Esophagus muscularis mucosa (tissue), 4 donors: ENCODE data around the gene SHISAL2A. TPM values are rescaled to one million over a fixed set of nuclear protein-coding genes. Genes with fewer than 3 reads are reported as not detected.

Experiments used
- DNase-seq: peaks from one replicate; pipeline ENCODE4 v3.0.0-alpha.2; 2017; ENCODE audit errors: extremely low spot score
- H3K27ac ChIP-seq, 4 donors: fragments of 200-600 bp; sonication (generic); replicated peaks in 1 of 4; 1 replicate in 3 of 4; 2 replicates in 1 of 4; pipeline ENCODE4 v1.5.1; 2016 to 2019; ENCODE audit warnings: mild to moderate bottlenecking in 1 of 4
- H3K27me3 ChIP-seq, 4 donors: fragments of 200-600 bp; sonication (generic); one replicate each; pipeline versions ENCODE4 v1.5.1 to v1.6.0; 2016 to 2019
- H3K36me3 ChIP-seq, 4 donors: fragments of 200-600 bp; sonication (generic); one replicate each; pipeline ENCODE4 v1.5.1; 2016 to 2019
- H3K4me1 ChIP-seq, 4 donors: fragments of 200-600 bp; sonication (generic); one replicate each; pipeline ENCODE4 v1.5.1; 2016 to 2019
- H3K4me3 ChIP-seq, 4 donors: fragments of 200-600 bp; sonication (generic); 1 replicate in 2 of 4; 2 replicates in 2 of 4; pipeline ENCODE4 v1.5.1; 2016 to 2019; ENCODE audit warnings: mild to moderate bottlenecking in 4 of 4, moderate library complexity in 1 of 4
- H3K9me3 ChIP-seq, 4 donors: fragments of 200-600 bp; sonication (generic); 1 replicate in 3 of 4; 2 replicates in 1 of 4; pipeline ENCODE4 v1.5.1; 2016 to 2019
- CTCF ChIP-seq, 3 experiments: fragments of 200-600 bp in 2 of 3; fragments of 450-650 bp in 1 of 3; sonication (generic) in 2 of 3; IDR thresholded peaks; one replicate each; pipeline ENCODE4 v1.5.1; 2017 to 2019; ENCODE audit warnings: antibody characterized with exemption in 3 of 3, mild to moderate bottlenecking in 2 of 3, moderate library complexity in 1 of 3
- EP300 ChIP-seq: sonication (generic); formaldehyde crosslinking; IDR thresholded peaks from one replicate; pipeline ENCODE4 v1.6.1; 2017; ENCODE audit warnings: antibody characterized with exemption
- POLR2A ChIP-seq: fragments of 450-650 bp; IDR thresholded peaks from one replicate; pipeline ENCODE4 v1.6.1; 2017; ENCODE audit warnings: antibody characterized with exemption, moderate library complexity, mild to moderate bottlenecking, low read depth
- POLR2AphosphoS5 ChIP-seq, 2 donors: sonication (generic); formaldehyde crosslinking; IDR thresholded peaks; one replicate each; pipeline ENCODE4 v1.6.1; 2017; ENCODE audit warnings: antibody characterized with exemption in 2 of 2
- WGBS: methylation state at CpG from one replicate; pipeline ENCODE4 v1.1.5; 2018; 5-methylcytosine and 5-hydroxymethylcytosine counted together
- intact Hi-C: fragments of 100-400 bp; cut with DNase I; formaldehyde crosslinking; loops from one replicate; pipeline ENCODE4 v1.15.1; 2023
- total RNA-seq, 4 donors: library from RNA; depleted of rRNA; stranded (reverse); fragments of >200 nt; gene quantifications; one replicate each; pipeline versions ENCODE4 v1.1.0 to v1.2.1, GENCODE V29; 2016

Gene SHISAL2A
- total RNA-seq, 4 donors from 2014 or later = 0.17 to 0.57 TPM; not detected in 2

- WGBS = 84% methylated on average over 4 of the region's 4 CpGs
These were observed 5.0 kb downstream of the SHISAL2A start for GRCh38 chr1:52637946-52638345.

DNA sequence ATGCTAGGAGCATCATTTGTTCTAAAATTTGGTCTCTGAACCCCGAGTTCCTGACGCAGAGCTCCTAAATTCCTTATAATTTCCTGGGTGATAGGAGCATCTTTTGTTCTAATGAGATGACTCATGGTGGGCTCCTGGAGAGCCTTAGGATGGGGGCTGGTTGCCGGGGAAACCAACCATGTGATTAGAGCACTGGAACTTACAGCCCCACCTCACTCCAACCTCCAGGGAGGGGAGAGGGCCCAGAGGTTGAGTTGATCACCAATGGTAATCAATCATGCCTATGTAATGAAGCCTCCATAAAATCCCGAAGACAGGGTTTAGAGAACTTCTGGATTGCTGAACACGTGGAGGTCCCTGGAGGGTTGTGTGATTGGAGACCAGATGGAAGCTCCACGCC, 7.7 kb downstream of the SHISAL2A start:
- Histone ChIP-seq H3K4me1 (no peaks in the 10 kb centered on the region), H3K4me3 (no peak overlapping the region), H3K27me3 (no peaks in the 10 kb centered on the region), H3K36me3 (no peaks in the 10 kb centered on the region), H3K27ac (no peak overlapping the region), H3K9me3 (no peaks in the 10 kb centered on the region)
- intact Hi-C loops = no loop called here
- DNase-seq = no peak
- TF ChIP-seq POLR2A = no peak
- TF ChIP-seq CTCF (IDR thresholded peaks at IDR 0.05) = no peak
- TF ChIP-seq POLR2AphosphoS5 (IDR thresholded peaks at IDR 0.05) = no peak
- TF ChIP-seq EP300 = no peak
- WGBS = 93% methylated on average over 6 of the region's 6 CpGs

More at GRCh38 chr1:52637946-52638345, 5.0 kb downstream of the SHISAL2A start:
- intact Hi-C loops = no loop called here
- peaks cover 0 to 18% (median 7%) of the 10 kb centered on the region in 4 donors for H3K27me3 ChIP-seq
- H3K27ac ChIP-seq = no peak overlapping the region
- no peaks in the 10 kb centered on the region for H3K36me3 ChIP-seq
- H3K4me1 ChIP-seq = peaks cover under 1 to 7% (median 7%) of the 10 kb centered on the region in 4 donors
- H3K4me3 ChIP-seq = no peak overlapping the region
- DNase-seq = no peak
- TF ChIP-seq EP300 (no peak), CTCF (IDR thresholded peaks at IDR 0.05) (no peak), POLR2A (no peak), POLR2AphosphoS5 (IDR thresholded peaks at IDR 0.05) (no peak)
- H3K9me3 ChIP-seq = peaks cover 0 to 4% (median 0%) of the 10 kb centered on the region in 4 donors

DNA sequence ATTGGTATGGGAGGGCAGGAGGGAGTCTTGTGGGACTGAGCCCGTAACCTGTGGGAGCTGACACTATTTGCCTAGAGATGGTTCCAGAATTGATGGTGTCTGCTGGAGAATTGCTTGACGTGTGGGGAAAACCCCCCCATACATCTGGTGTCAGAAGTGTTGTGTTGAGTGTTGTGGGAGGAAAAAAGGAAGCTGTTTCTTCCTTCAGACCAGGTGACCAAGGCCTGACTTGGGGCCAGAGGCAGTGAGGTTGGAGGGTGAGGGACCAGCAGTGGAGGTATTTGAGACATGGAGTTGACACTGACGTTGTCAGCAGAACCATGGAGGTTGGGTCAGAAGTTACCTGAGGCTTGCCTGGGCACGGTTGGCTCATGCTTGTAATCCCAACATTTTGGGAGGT, 8.3 kb downstream of the SHISAL2A start:
- Histone ChIP-seq H3K27ac (no peak overlapping the region), H3K36me3 (no peaks in the 10 kb centered on the region), H3K27me3 (no peaks in the 10 kb centered on the region), H3K9me3 (no peaks in the 10 kb centered on the region), H3K4me1 (no peaks in the 10 kb centered on the region), H3K4me3 (no peak overlapping the region)
- no peak for TF ChIP-seq POLR2A
- no peak for TF ChIP-seq POLR2AphosphoS5 (IDR thresholded peaks at IDR 0.05)
- no peak for TF ChIP-seq CTCF (IDR thresholded peaks at IDR 0.05)
- no peak for TF ChIP-seq EP300
- WGBS = 90% methylated on average over 4 of the region's 4 CpGs
- intact Hi-C loops = no loop called here
- DNase-seq = no peak

- no peak for DNase-seq
- Histone ChIP-seq H3K4me3 (no peak overlapping the region), H3K27ac (no peak overlapping the region), H3K36me3 (no peaks in the 10 kb centered on the region), H3K27me3 (no peaks in the 10 kb centered on the region), H3K9me3 (no peaks in the 10 kb centered on the region), H3K4me1 (no peaks in the 10 kb centered on the region)
- intact Hi-C loops = no loop called here
- no peak for TF ChIP-seq CTCF (IDR thresholded peaks at IDR 0.05)
- no peak for TF ChIP-seq POLR2A
- TF ChIP-seq EP300 = no peak
- no peak for TF ChIP-seq POLR2AphosphoS5 (IDR thresholded peaks at IDR 0.05)
- 80% methylated on average over 6 of the region's 6 CpGs for WGBS
These were observed 12.3 kb downstream of the SHISAL2A start for GRCh38 chr1:52645261-52645660.

DNA sequence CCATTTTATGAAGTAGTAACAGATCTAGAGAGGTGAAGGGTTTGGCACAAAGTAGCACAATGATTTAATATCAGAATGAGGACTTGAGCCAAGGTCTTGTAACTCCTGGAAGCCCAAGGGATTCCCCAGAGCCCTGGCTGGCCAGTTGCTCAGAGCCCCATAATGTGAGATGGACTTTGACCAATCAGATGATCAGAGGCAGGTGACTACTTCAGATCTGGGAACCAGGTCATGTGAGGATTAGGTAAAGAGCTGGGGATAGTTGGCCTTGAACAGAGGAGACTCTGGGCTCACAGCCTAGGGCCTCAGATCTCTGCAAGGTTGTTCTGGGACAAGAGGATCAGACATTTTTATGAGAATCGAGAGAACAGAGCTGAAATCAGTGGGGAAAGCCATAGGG, 18.9 kb downstream of the SHISAL2A start:
- TF ChIP-seq POLR2A (no peak), EP300 (no peak), CTCF (IDR thresholded peaks at IDR 0.05) (no peak), POLR2AphosphoS5 (IDR thresholded peaks at IDR 0.05) (no peak)

More for the DNA sequence above, 18.9 kb downstream of the SHISAL2A start:
- Histone ChIP-seq H3K27ac (no peak overlapping the region), H3K4me1 (no peaks in the 10 kb centered on the region), H3K4me3 (no peak overlapping the region), H3K27me3 (no peaks in the 10 kb centered on the region), H3K9me3 (no peaks in the 10 kb centered on the region), H3K36me3 (no peaks in the 10 kb centered on the region)
- DNase-seq = no peak
- 90% methylated on average over 1 of the region's 1 CpG for WGBS
- intact Hi-C loops = no loop called here
